Measurements from ENCODE around the gene SLC38A9.

Gene SLC38A9

GRCh38 chr5:55597014-55597981, 114.8 kb downstream of the SLC38A9 start:
- Histone ChIP-seq H3K27ac (peak overlapping the region in 20 of 21 experiments; percentile 36 to 83 (median 74)), H3K4me3 (no peak overlapping the region)

- Histone ChIP-seq H3K27ac (no peak overlapping the region), H3K4me3 (no peak overlapping the region)
Measured at GRCh38 chr5:55594671-55595070, 117.5 kb downstream of the SLC38A9 start.

- H3K27ac ChIP-seq = peak overlapping the region in 11 of 21 experiments; percentile 5 to 69 (median 42)
- H3K4me3 ChIP-seq = no peak overlapping the region
Measured at GRCh38 chr5:55593115-55593472, 119.0 kb downstream of the SLC38A9 start.

- Histone ChIP-seq H3K4me3 (no peak overlapping the region), H3K27ac (peak overlapping the region in 4 of 21 experiments; percentile 24 to 65 (median 56))
Measured at GRCh38 chr5:55592388-55593114, 119.6 kb downstream of the SLC38A9 start.

- Histone ChIP-seq H3K4me3 (no peak overlapping the region), H3K27ac (peak overlapping the region in 1 of 21 experiments; percentile 23)
Measured at GRCh38 chr5:55591686-55592085, 120.4 kb downstream of the SLC38A9 start.

- no peak overlapping the region for H3K4me3 ChIP-seq
- no peak overlapping the region for H3K27ac ChIP-seq
Measured at GRCh38 chr5:55585206-55585610, 126.9 kb downstream of the SLC38A9 start.

- Histone ChIP-seq H3K27ac (no peak overlapping the region), H3K4me3 (no peak overlapping the region)
Measured at GRCh38 chr5:55584398-55585205, 127.5 kb downstream of the SLC38A9 start.

GRCh38 chr5:55583578-55583977, 128.5 kb downstream of the SLC38A9 start:
- H3K27ac ChIP-seq = no peak overlapping the region
- no peak overlapping the region for H3K4me3 ChIP-seq

- Histone ChIP-seq H3K4me3 (no peak overlapping the region), H3K27ac (peak overlapping the region in 1 of 21 experiments; percentile 50)
Measured at GRCh38 chr5:55582256-55582655, 129.9 kb downstream of the SLC38A9 start.

GRCh38 chr5:55580042-55580441, 132.1 kb downstream of the SLC38A9 start:
- no peak overlapping the region for H3K27ac ChIP-seq

GRCh38 chr5:55578771-55579170, 133.4 kb downstream of the SLC38A9 start:
- Histone ChIP-seq H3K4me3 (no peak overlapping the region), H3K27ac (no peak overlapping the region)

More at GRCh38 chr5:55580042-55580441, 132.1 kb downstream of the SLC38A9 start:
- H3K4me3 ChIP-seq = no peak overlapping the region

- H3K4me3 ChIP-seq = no peak overlapping the region
- peak overlapping the region in 11 of 21 experiments; percentile 5 to 58 (median 25) for H3K27ac ChIP-seq
Measured at GRCh38 chr5:55577353-55578060, 134.6 kb downstream of the SLC38A9 start.

- Histone ChIP-seq H3K27ac (peak overlapping the region in 11 of 21 experiments; percentile 3 to 68 (median 50)), H3K4me3 (no peak overlapping the region)
Measured at GRCh38 chr5:55576661-55577060, 135.5 kb downstream of the SLC38A9 start.

Measured in skin epidermis (tissue), 12 donors.